NCI-H2029 (cell line): ENCODE results near the gene RNASE8.

Experiments used
- DNase-seq: peaks from one replicate; lab custom pipeline; 2025; lab: John Stamatoyannopoulos, UW

The RNASE8 gene

DNA sequence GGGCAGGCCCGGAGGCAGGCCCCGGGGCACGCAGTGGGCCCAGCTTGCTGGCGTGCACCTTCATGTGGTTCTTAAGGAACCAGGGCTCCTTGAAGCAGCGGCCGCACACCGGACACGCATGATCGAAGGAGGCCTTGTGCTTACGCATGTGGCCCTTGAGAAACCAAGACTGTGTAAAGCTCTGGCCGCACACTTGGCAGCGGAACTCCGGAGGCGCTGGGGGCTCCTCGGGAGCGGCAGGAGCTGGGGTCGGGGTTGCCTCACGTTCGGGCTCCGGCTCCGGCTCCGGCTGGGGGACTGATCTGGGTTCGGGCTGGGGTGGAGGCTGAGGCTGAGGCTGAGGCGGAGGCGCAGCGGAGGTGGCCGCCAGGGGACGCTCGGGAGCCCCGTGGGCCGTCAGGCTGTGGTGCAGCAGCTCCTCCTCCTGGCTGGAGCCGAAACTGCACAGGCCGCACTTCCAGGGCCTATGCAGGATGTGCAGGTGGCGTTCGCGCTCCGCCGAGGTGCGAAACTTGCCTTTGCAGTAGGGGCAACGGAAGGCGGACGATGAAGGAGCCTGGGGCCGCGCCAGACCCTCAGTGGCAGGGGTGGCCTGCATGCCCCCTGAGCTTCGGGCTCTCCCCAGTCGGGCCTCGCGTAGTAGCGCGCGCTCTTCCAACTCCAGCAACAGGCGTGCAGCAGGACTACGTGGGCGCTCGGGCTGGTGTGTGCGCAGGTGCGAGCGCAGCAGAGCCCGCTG is 34.8 kb downstream of the RNASE8 start:
- DNase-seq: no peak

DNA sequence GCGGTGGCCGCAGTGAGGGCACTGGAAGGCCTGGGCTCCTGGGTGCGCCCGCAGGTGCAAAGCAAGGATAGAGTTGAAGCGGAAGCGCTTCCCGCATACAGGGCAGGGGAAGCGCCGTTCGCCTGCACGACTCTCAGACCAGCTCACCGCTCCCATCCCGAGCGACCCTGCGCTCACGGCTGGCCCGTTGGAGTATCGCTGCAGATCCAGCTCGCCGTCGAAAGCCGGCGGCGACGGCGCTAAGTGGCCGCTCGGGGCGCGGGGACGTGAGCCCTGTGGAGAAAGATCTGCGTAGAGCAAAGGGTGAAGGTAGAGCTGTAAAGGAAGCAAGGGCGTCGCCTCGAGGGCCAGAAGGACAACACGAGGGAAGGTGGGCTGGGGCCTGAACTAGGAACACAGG is 35.4 kb downstream of the RNASE8 start:
- DNase-seq: no peak

DNA sequence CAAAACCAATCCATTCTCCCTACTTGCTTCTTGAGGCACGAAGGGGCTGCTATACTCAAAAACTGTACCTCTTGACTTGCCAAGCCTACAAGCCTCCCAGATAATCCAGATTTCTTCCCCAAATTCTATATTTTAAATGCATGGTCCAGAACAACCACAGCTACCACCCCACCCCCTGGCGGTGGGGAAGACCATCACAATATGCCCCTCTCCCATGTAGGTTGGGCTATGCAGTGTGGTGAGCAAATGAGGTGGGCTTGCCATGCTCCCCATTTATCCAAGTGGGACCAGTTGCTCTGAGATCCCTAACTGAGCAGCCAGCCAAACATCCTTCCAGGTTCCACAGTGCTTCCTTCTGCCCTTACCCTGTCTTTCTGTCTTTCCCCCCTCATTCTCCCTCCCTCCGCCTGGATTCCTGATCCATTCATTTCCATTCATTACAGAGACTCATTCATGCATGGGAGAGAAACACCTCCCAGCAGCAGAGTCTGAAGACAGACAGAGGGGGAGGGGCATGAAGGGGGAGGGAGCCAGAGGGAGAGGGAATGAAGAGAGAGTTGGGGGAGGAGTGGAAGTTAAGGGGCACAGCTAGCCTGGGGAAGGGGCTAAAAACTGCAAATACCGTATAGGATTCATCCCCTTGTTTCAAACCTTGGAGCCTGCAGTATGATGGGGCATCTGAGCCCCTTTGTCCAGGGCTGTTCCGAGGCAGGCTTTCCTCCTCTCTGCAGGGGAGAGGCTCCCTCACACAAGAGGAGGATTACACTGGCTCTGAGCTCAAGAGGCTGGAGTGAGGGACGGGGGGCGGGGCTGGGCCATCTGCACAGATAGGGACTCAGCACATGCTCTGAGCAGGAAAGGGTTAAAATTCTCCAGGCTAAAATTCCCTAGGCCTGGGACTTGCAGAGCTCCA is 36.4 kb downstream of the RNASE8 start:
- DNase-seq: peak; percentile 20

DNA sequence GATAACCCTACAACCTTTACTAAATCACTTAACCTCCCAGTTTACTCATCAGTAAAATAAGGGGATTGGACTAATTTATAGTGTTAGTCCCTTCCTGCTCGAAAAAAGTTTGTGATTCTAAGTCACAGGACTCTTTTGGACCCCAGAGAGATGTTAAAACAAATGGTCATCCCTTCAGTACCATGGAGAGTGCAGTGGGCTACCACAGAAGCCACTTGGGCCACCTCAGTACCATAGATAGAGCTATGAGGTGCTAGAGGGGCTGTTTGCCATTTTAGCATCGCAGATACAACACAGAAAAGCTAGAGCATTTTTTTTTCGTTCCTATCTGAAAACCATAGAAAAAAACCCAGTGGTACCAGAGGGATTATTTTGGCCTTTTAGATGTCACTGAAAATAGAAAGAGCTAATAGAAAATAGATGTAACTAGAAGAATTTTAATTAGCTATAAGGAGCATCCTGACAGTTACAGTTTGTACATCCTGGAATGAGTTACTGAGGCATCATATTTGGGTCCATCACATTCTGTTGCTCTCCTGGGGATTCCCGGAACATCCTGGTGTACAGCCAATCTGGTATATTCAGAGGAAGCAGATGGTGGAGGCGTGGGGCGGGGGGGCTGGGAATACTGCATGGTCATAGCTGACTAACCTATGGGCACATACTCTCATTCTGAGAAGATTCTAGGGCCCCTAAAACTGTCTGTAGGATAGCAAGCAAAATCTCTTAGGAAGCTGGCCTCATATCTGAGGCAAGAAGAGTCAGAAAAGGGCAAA is 38.0 kb downstream of the RNASE8 start:
- no peak for DNase-seq

DNA sequence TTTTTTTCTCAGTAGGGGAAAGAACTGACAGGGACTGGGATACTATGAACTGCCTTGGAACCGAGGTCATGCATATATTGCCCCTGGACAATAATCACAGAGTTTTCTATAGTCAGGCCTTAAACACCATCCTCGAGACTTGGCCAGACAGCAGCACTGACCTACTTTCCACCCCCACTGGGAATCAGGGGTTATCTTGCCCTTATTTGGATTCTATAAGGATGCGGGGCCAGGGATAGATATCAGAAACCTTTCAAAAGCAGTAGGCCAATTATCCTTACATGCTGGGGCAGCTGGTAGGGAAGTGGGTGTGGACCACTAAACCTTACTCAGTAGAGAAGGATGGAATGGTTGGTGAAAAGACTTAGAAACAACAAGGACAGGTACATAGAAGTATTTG is 38.8 kb downstream of the RNASE8 start:
- DNase-seq: no peak

DNA sequence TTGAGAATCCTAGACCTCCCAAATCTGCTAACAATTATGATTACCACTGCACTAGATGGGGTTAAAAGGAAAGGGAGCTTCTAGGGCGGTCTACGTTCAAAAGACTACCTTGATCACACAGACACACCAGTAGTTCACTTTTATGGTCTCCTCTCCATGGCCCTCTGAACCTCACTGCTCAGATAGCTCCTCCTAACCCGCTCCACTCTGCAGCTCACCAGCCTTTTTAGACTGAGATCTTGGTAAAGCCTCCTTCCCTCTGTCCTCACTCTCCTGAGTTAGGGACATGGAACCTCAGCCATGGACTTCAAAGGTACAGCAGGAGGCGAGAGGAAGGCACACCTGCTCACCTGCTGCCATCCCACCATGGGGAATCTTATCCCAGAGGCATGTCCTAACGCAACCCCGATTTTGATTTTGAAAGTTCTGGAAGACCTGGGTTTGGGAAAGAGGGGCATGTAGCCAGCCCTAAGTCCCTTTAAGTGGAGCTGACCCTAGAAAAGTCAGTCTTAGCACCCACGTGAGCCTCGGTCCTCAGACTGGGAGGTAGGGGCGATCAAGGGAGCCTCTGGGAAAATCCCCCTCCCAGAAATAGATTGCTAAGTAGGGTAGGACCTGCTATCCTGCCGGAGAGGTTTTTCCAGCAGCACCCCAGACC is 39.5 kb downstream of the RNASE8 start:
- no peak for DNase-seq

DNA sequence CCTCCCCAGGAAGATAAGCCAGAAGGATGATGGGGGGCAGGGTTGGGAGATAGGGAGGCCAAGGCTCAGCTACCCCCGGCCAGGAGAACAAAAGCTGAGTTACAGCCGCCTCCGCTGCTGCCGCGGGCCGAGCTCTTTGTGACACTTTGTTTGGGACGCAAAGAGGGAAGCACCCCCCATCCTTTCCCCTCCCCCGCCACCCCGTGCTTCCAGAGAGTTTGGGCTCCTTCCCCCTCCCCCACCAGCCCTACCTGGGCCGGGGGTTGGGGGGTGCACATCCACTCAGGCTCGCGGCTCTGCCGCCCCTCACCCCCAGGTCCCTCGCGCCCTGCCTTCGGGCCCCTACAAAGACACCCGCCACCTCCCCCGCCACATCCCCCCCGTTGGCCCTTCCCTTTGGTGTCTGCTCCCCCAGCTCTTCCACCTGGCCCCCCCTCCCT is 40.0 kb downstream of the RNASE8 start:
- DNase-seq: no peak

DNA sequence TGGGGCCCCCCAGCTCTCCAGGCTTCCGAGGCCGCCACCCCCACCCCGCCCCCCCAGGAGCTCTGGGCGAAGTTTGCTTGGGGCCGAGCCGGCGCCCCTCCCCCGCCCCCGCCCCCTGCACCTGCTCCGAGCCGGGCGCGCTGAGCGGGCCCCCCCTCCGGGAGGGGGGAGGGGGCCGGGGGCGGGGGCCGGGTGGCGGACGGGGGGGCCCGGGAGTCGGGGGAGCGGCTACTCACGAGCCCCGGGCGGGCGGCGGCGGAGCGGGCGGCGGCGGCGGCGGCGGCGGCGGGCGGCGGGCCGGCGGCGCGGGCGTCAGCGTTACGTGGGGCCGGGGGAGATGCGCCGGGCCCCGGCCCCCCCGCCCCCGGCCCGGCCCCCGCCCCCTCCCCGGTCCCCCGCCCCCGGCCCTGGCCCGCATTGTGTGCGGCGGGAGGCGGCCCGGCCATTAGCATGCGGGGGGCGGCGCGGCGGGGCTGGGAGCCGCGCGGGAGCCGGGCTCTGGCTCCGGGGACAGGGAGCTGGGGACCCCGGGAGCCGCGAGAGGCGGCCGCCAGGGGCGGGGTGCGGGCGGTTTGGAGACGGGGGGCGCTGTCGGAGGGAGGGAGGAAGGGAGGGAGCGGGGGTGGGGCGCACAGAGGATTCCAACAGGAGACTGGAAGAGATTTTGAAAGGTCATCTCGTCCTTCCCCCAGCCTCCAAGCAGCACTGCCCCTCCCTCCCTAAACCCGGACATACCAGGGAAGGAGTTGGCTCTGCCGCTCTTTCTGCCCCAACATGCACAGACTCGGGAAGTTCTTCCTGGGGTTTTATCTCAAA is 40.7 kb downstream of the RNASE8 start, which contains the start of gene ZNF219:
TSS of gene ZNF219 (minus strand) at position 580 of the 816 bp plus-strand sequence. CDS start 5,064 bp downstream, outside the sequence.
- peak; percentile 19 for DNase-seq

DNA sequence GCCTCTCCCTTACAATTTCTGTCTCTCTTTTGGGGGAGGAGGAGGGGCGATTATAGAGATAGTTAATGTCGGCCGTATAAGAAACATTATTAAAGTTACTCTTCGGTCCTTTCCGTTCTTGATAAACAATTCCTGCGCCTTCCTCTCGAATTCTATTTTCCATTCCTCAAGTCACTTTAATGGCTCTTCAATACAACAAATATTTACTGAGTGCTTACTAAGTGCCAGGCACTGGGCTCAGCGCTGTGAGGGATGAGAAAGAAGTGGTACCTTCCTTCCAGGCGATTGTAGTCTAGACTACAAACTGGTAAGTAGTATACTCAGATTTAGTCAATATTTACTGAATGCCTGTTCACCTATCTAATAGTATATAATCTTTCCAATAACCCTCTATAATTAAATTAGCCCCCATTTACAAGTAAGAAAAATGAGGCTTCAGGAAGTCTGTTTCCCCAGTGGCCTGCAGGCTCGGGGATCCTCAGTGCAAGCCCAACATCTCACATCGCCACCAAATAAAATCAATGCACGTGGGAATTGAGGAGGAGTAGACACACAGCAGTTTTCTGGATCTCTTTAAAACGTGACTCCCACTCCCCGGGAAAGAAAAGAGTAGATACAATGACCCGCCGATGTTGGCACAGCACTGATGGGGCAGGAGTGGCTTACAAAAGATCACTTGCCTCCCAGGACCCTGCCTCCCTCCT is 41.4 kb downstream of the RNASE8 start:
- DNase-seq: peak; percentile 18

DNA sequence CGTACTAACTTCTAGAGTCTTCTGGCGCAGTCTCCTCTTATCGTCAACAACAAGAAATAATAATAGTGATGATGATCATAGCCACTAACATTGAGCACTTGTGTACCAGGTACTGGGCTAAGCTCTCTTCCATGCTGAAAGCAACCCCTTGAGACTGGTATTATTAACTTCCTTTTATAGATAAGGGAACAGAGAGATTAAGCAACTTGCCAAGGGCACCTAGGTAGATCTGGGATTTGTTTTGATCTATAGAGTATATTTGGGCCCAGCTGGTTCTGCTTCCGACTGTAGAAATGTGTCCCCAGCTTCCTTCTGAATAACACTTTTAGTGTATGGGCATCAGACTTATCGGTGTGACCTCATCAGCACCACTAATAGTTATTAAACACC is 42.0 kb downstream of the RNASE8 start:
- DNase-seq: no peak

DNA sequence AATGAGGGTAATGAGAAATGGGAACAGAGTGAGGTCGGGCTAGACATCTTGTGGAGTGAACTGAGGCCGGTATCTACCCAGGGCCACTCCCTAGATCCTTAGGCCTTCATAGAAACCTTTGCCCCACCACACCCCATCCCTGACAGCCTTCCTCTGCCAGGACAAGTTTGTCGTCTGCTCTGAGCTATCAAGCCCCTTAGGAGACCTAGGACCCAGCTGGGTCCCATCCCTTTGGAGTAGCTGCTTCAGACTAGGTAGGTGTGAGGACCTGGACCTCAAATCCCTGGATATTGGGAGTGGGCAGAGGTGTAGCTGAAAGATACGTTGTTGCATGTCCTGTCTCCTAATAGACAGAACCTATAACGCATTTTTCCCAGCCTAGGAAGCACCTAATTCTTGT is 43.3 kb downstream of the RNASE8 start, which contains the start of gene TMEM253:
TSS of gene TMEM253 (plus strand) at position 136 of the 400 bp plus-strand sequence. CDS start 278 bp downstream, outside the sequence.
- no peak for DNase-seq

DNA sequence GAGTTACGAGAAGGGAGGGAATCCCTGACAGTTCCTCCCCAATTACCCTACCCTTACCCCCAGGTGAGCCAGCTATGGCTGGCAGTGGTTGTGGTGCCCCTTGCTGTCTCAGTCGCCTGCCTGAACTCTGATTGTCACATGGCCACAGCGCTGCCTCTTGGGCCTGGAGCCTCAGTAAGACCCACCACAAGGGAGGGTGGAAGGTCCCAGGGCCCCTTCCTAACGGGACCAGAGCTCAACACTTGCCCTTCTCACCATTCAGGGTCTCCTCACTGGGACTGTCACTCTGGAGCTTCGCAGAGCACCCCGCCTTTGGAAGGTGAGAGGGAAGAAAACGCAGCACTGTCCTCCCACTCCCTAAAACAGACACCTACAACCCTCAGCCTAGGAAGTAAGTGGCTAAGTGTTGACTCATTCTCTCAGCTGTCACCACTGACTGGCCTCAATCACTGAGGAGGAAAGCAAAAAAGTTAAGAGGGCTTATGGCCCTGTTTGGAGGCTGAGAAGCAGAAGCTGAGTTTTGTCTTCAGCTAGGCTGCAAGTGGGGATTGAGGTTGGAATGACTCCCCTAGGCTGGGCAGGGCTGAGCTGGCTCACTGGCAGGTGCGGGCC is 44.3 kb downstream of the RNASE8 start:
- no peak for DNase-seq

DNA sequence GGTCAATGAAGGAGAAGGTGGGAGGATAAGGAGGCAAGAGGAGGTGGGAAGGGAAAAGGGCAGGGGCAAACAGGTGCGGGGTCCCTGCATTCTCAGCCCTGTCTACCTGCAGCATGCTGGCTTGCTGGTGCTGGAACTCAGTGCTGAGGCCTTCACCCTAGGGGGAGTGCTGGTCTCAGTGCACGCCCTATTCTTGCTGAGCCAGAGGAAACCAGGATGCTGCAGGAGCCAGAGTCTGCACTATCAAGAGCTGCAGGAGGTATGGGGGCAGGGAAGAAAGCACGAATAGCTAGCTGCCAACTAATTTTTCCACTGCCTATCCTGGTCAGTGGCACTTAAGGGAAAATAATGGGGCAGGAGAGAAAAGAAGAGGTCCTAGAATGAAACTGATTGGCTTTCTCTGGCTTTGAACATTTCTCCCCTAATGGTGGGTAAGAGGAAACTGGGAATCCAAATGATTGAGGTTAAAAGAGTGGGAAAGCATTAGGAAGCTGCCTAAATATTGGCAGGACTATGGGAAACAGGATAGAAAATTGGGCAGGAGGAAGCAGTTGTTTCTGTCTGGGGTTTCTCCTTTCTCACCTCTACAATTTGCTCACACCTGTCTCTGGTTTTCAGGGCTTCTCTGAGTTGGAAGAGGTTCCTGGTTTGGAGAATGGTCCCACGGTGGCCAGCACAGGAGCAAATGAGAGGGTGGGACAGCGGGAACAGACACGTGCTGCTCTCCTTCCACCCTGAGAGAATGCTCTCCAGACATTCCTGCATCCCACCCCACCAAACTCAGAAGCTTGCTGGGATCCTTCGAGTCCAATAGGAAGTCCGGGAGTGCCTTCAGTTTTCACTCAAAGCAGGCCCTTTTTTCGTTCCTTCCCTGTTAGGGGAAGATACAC is 45.1 kb downstream of the RNASE8 start:
- DNase-seq: no peak

DNA sequence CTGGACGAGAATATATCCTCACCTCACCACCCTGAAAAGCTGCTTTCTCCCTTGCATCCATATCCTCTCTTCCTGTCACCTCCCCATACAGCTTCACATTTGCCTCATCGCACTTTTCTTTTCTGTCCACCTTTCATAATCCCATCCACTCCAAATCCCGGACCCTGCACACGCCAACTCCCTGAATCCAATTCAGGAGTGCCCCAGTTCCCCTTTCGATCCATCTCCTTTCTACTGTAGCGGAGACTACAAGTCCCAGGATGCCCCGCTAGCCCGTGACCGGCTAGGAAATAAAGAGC is 45.7 kb downstream of the RNASE8 start:
- DNase-seq: no peak

DNA sequence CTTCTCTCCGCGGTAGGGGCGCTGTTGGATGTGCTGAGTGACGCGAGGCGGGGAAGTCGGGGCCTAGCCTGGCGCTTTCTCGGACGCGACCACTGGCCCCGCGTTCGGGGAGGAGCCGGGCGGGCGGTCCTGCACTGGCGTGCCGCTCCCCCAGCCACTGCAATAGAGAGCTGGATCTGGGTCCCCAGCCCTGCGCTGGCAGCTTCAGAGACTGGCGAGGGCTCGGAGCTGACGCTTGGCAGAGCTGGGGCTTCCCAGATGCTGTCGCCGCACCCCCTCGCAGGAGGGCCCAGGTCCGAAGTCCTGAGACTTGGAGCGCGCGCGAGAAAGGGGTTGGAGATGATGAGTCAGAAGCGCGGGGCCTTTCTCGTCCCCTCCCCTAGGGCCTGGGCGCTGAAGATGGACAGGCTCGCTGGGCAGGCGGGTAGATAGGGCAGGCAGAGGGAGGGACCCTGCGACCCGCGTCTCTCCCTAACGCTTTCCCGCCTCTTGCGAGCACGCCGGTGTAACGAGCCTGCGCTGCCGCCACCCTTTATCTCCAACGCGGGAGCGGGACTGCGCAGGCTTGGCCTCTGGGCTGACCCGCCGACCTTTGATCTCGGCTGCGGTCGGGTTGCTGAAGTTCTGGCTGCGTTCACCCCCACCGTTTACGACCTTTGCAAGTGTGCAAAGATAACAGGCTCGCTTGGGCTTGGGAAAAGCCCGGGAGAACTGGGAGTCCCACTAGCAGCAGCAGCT is 46.3 kb downstream of the RNASE8 start:
- DNase-seq: peak; percentile 96

DNA sequence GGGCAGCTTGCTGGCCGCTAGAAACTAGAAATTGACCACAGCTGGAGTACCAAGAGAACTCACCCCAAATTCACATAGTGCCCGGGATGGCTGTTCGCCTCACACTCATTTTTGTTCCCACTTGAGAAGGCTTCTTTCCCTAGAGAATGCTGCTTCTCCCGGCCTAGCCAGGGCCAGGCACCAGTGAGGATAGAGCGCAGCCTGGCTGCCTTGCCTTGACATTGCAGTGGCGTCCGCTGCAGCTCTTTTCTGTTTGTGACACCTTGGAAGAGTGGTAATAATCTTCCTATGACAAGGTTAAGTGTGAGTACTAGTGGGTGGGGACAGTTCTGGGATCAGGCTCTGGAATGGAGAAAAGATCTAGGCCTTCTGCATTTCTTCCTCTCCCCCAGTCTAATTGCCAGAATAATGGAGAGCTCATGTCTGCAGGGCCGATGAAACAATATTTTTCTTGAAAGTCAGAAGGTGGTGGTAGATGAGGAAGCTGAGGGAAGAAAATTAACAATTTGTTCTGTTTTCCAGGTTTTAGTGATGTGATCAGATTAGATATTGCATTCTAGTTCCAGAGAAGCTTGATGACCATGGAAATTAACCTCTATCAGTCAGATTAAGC is 46.9 kb downstream of the RNASE8 start:
- DNase-seq: peak; percentile 86

DNA sequence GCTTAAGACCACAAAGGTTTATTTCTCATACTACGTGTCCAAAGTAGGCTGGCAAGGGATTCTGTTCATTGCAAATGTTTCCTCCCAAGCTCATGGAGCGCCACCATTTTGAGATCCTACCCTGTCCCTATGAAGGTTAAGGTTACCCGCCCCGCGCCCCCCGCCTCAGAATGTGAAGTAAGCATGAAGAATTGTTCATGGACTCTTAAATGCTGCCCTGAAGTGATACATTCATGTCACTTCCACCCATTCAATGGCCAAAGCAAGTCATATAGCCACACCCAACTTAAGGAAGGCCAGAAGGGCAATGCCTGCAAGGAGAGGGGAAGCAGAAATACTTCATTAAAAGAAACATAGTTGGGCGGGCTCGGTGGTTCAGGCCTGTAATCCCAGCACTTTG is 47.5 kb downstream of the RNASE8 start:
- no peak for DNase-seq

DNA sequence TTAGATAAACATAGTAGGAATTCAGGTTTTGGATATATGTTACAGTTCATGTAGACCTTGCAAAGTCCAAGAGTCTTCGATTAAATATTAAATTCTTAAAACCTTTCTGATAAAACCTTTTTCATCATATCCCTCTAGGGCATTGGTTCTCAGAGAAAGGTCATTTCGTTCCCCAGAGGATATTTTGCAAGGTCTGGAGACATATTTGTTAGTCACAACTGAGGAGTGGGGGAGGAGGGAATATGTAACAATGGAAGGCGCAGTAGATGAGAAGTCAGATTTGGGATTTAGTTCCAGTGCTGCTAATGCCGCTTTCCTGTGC is 48.5 kb downstream of the RNASE8 start:
- DNase-seq: no peak
